OCI-LY7 (cell line): ENCODE measurements around the gene SMIM33. TPM values are rescaled to one million over a fixed set of nuclear protein-coding genes. Genes with fewer than 3 reads are reported as not detected.

ENCODE experiments used
- BruUV-seq: library from RNA; stranded (reverse); fragments of 400-500 nt; replicated peaks from 2 replicates; lab custom pipeline; 2021; lab: Mats Ljungman, UMichigan
- CTCF ChIA-PET: fragments of 300-600 bp; sonication (Branson Sonifier 250); formaldehyde crosslinking; loops from one replicate; lab custom pipeline; 2022; ENCODE audit warnings: antibody characterized with exemption; ENCODE audit not compliant: unreplicated experiment; lab: Charles Lee
- POLR2A ChIA-PET: fragments of 300-600 bp; sonication (Branson Sonifier 250); formaldehyde crosslinking; loops from one replicate; lab custom pipeline; 2022; ENCODE audit warnings: antibody characterized with exemption; lab: Charles Lee
- DNase-seq: peaks from one replicate; pipeline ENCODE4 v3.0.0-alpha.2; 2015; ENCODE audit warnings: low spot score
- H2AFZ ChIP-seq: fragments of 200-600 bp; sonication (generic), shearing (Covaris generic); 2 replicates; pipeline ENCODE4 v1.6.1; 2014; ENCODE audit warnings: mild to moderate bottlenecking, antibody characterized with exemption, low read length, moderate library complexity
- H3K27ac ChIP-seq: fragments of 200-600 bp; sonication (generic); 2 replicates; pipeline ENCODE4 v1.5.1; 2014; ENCODE audit warnings: mixed run types, low read depth, mild to moderate bottlenecking, moderate library complexity, low read length, inconsistent platforms; ENCODE audit not compliant: poor library complexity, severe bottlenecking
- H3K36me3 ChIP-seq: fragments of 200-600 bp; sonication (generic); 2 replicates; pipeline ENCODE4 v1.6.1; 2014; ENCODE audit warnings: mild to moderate bottlenecking, antibody characterized with exemption, low read length, moderate library complexity, mixed read lengths; ENCODE audit not compliant: insufficient read depth
- H3K4me1 ChIP-seq: fragments of 200-600 bp; sonication (generic); 2 replicates; pipeline ENCODE4 v1.5.1; 2014; ENCODE audit warnings: mild to moderate bottlenecking, low read length; ENCODE audit not compliant: insufficient read depth, poor library complexity, severe bottlenecking
- H3K4me2 ChIP-seq: fragments of 200-600 bp; sonication (generic); 2 replicates; pipeline ENCODE4 v1.6.1; 2014; ENCODE audit warnings: mild to moderate bottlenecking, low read length
- H3K4me3 ChIP-seq: fragments of 200-600 bp; sonication (generic); 2 replicates; pipeline ENCODE4 v1.5.1; 2014; ENCODE audit warnings: mild to moderate bottlenecking, low read depth, low read length; ENCODE audit not compliant: poor library complexity, severe bottlenecking
- H3K79me2 ChIP-seq: fragments of 200-600 bp; sonication (generic); 2 replicates; pipeline ENCODE4 v1.6.1; 2016; ENCODE audit warnings: low read depth, mild to moderate bottlenecking, low read length, moderate library complexity, mixed read lengths; ENCODE audit not compliant: insufficient read depth
- H3K9me2 ChIP-seq: fragments of 200-600 bp; sonication (generic); 2 replicates; pipeline ENCODE4 v1.6.1; 2016; ENCODE audit warnings: mild to moderate bottlenecking, low read length, mixed read lengths; ENCODE audit not compliant: insufficient read depth
- H3K9me3 ChIP-seq: fragments of 200-600 bp; sonication (generic); 2 replicates; pipeline ENCODE4 v1.6.1; 2014; ENCODE audit warnings: mild to moderate bottlenecking, mixed run types, low read length, mixed read lengths
- H4K20me1 ChIP-seq: fragments of 200-600 bp; sonication (generic); 2 replicates; pipeline ENCODE4 v1.6.1; 2014; ENCODE audit warnings: mild to moderate bottlenecking, antibody characterized with exemption, low read length, moderate library complexity, mixed read lengths; ENCODE audit not compliant: insufficient read depth
- EZH2phosphoT487 ChIP-seq: fragments of 200-600 bp; sonication (generic); IDR thresholded peaks from 2 replicates; pipeline ENCODE4 v1.6.1; 2018; ENCODE audit warnings: low read depth, borderline replicate concordance, mild to moderate bottlenecking, mixed run types, antibody characterized with exemption, low read length, moderate library complexity, mixed read lengths
- intact Hi-C: fragments of 100-400 bp; cut with micrococcal nuclease; formaldehyde crosslinking; loops from one replicate; pipeline ENCODE4 v1.10.0; 2022; ENCODE audit not compliant: unreplicated experiment
- small RNA-seq: library from RNA; depleted of rRNA; stranded (forward); fragments of <200 nt; gene quantifications from one replicate; pipeline ENCODE3, GENCODE V24; 2014
- total RNA-seq, 2 experiments: library from RNA; depleted of rRNA in 1 of 2; stranded (reverse); fragments of >200 nt in 1 of 2; shearing (Covaris generic) in 1 of 2; gene quantifications; 2 replicates each; pipeline ENCODE4 v1.2.3, GENCODE V29; 2014 to 2022
- TF ChIP-seq, protein P1 (sequence below): fragments of 200-600 bp; sonication (generic); conservative IDR thresholded peaks from 2 replicates; pipeline ENCODE4 v1.5.1; 2014; ENCODE audit warnings: mild to moderate bottlenecking, antibody characterized with exemption, low read length, moderate library complexity, mixed read lengths

SMIM33 gene
- total RNA-seq, 2 experiments from 2014 or later, result not detected

DNA sequence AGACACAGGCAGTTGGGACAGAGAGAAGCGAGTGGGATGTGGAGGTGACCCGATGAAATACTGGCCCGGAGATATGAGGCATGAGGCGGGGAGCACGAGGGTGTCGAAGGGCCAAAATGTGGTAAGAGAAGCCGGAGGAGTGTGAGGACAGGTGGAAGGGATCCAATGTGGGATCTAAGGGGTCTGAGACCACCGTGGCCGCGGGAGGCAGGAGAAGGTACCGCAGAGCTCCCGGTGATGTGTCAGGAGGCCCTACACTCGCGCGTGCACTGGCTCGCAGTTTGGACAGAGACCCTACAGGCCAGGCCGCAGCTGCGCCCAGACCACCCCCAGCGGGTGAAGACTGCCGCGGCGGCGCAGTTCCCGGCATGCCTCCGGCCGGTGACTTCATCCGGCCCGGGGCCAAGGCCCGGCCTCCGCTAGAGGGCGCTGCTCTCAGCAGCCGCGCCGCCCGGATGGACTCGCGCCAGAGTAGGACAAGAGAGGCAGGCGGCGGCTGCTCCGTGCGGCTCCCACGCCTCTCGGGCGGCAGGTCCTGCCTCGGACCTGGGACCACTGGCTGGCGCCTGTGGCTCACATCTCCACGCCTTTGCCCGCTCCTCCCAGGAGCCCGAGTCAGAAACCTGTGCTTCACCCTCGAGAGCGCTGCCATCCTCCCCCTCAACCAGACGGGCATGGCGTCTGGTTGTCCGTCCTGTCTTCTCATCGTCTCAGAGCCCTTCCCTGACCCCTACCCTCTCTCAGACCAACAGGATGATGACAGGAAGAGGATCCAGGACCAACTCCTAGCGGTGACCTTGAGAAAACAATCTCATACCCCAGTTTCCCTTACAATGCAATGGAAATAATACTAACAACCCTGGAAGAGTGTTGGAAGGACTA lies 47.1 kb downstream of the SMIM33 start:
- Histone ChIP-seq H3K9me2 (no peaks in the 10 kb centered on the region), H2AFZ (peak overlapping the region; percentile 99), H3K9me3 (no peaks in the 10 kb centered on the region), H3K36me3 (no peaks in the 10 kb centered on the region), H3K4me3 (peak overlapping the region; percentile 60), H3K4me1 (peaks cover 30% of the 10 kb centered on the region), H4K20me1 (no peaks in the 10 kb centered on the region), H3K79me2 (no peaks in the 10 kb centered on the region), H3K27ac (no peak overlapping the region), H3K4me2 (peak overlapping the region; percentile 78)
- DNase-seq, result peak; percentile 90
- ChIA-PET CTCF (interaction anchor here (0.5 to 1.0 kb wide), 3 partner anchors 23 to 118 kb away, joined by 3 read pairs; no protein-coding TSS in a partner anchor), POLR2A (interaction anchor here (0.6 kb wide), 2 partner anchors 57 to 758 kb away, joined by 3 read pairs; no protein-coding TSS in a partner anchor)
- intact Hi-C loops, result loop anchor here (1.0 to 5.0 kb wide), 3 partner anchors 43 to 249 kb away; partner anchors contain the start of gene UBE2D2
- TF ChIP-seq, protein P1, sequence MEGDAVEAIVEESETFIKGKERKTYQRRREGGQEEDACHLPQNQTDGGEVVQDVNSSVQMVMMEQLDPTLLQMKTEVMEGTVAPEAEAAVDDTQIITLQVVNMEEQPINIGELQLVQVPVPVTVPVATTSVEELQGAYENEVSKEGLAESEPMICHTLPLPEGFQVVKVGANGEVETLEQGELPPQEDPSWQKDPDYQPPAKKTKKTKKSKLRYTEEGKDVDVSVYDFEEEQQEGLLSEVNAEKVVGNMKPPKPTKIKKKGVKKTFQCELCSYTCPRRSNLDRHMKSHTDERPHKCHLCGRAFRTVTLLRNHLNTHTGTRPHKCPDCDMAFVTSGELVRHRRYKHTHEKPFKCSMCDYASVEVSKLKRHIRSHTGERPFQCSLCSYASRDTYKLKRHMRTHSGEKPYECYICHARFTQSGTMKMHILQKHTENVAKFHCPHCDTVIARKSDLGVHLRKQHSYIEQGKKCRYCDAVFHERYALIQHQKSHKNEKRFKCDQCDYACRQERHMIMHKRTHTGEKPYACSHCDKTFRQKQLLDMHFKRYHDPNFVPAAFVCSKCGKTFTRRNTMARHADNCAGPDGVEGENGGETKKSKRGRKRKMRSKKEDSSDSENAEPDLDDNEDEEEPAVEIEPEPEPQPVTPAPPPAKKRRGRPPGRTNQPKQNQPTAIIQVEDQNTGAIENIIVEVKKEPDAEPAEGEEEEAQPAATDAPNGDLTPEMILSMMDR, result peak; percentile 94
- no peak for TF ChIP-seq EZH2phosphoT487
- no TSS peak for BruUV-seq

Small RNAs within 50 kb of the gene (small RNA-seq; reads per million reads assigned to genes)
- gene RNU5B-4P, result 4.6 reads per million, percentile 90 among the genes with 10 or more reads in this experiment

Other genes with a start within 250 kb of the SMIM33 start
- gene MATR3, start 177.3 kb upstream of the SMIM33 start, total RNA-seq (2014; rRNA removed; shearing (Covaris generic)), result 205 and 276 TPM in 2 replicates
- 270 and 274 TPM in 2 replicates for gene MATR3, start 177.3 kb upstream of the SMIM33 start, total RNA-seq (2022)
- gene PAIP2, start 129.2 kb upstream of the SMIM33 start, total RNA-seq (2014; rRNA removed; shearing (Covaris generic)), result 64.3 and 73.6 TPM in 2 replicates
- 97.8 and 113 TPM in 2 replicates for gene PAIP2, start 129.2 kb upstream of the SMIM33 start, total RNA-seq (2022)
- 14.6 and 20.3 TPM in 2 replicates for gene SLC23A1, start 87.7 kb upstream of the SMIM33 start, total RNA-seq (2014; rRNA removed; shearing (Covaris generic))
- 63.1 and 67.9 TPM in 2 replicates for gene SLC23A1, start 87.7 kb upstream of the SMIM33 start, total RNA-seq (2022)
- 1,014 and 1,052 TPM in 2 replicates for gene MZB1, start 81.1 kb upstream of the SMIM33 start, total RNA-seq (2014; rRNA removed; shearing (Covaris generic))
- gene MZB1, start 81.1 kb upstream of the SMIM33 start, total RNA-seq (2022), result 727 and 819 TPM in 2 replicates
- 4.4 and 4.6 TPM in 2 replicates for gene PROB1, start 75.9 kb upstream of the SMIM33 start, total RNA-seq (2014; rRNA removed; shearing (Covaris generic))
- gene PROB1, start 75.9 kb upstream of the SMIM33 start, total RNA-seq (2022), result 4.6 and 5.9 TPM in 2 replicates
- gene SPATA24, start 66.9 kb upstream of the SMIM33 start, total RNA-seq (2014; rRNA removed; shearing (Covaris generic)), result 12.0 and 12.4 TPM in 2 replicates
- gene SPATA24, start 66.9 kb upstream of the SMIM33 start, total RNA-seq (2022), result 9.4 and 10.8 TPM in 2 replicates
- gene DNAJC18, start 31.5 kb upstream of the SMIM33 start, total RNA-seq (2014; rRNA removed; shearing (Covaris generic)), result 1.2 and 2.5 TPM in 2 replicates
- gene DNAJC18, start 31.5 kb upstream of the SMIM33 start, total RNA-seq (2022), result 7.1 and 12.6 TPM in 2 replicates
- not detected in 2 replicates for gene ECSCR, start 8.3 kb upstream of the SMIM33 start, total RNA-seq (2014; rRNA removed; shearing (Covaris generic))
- gene ECSCR, start 8.3 kb upstream of the SMIM33 start, total RNA-seq (2022), result not detected in 2 replicates
- gene STING1, start 11.8 kb downstream of the SMIM33 start, total RNA-seq (2014; rRNA removed; shearing (Covaris generic)), result not detected in 2 replicates
- 0.44 TPM in 1 of 2 replicates, not detected in the other for gene STING1, start 11.8 kb downstream of the SMIM33 start, total RNA-seq (2022)
- 102 and 145 TPM in 2 replicates for gene UBE2D2, start 90.3 kb downstream of the SMIM33 start, total RNA-seq (2014; rRNA removed; shearing (Covaris generic))
- 239 and 271 TPM in 2 replicates for gene UBE2D2, start 90.3 kb downstream of the SMIM33 start, total RNA-seq (2022)
- gene CXXC5, start 177.3 kb downstream of the SMIM33 start, total RNA-seq (2014; rRNA removed; shearing (Covaris generic)), result 108 and 113 TPM in 2 replicates
- gene CXXC5, start 177.3 kb downstream of the SMIM33 start, total RNA-seq (2022), result 26.7 and 30.4 TPM in 2 replicates